ENCODE data around the gene CARD19.

- TF ChIP-seq, protein P1, sequence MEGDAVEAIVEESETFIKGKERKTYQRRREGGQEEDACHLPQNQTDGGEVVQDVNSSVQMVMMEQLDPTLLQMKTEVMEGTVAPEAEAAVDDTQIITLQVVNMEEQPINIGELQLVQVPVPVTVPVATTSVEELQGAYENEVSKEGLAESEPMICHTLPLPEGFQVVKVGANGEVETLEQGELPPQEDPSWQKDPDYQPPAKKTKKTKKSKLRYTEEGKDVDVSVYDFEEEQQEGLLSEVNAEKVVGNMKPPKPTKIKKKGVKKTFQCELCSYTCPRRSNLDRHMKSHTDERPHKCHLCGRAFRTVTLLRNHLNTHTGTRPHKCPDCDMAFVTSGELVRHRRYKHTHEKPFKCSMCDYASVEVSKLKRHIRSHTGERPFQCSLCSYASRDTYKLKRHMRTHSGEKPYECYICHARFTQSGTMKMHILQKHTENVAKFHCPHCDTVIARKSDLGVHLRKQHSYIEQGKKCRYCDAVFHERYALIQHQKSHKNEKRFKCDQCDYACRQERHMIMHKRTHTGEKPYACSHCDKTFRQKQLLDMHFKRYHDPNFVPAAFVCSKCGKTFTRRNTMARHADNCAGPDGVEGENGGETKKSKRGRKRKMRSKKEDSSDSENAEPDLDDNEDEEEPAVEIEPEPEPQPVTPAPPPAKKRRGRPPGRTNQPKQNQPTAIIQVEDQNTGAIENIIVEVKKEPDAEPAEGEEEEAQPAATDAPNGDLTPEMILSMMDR (IDR thresholded peaks at IDR 0.05): no peak
- TF ChIP-seq POLR2AphosphoS5 (IDR thresholded peaks at IDR 0.05; ENCODE audit: insufficient read depth in 1 of 2, low read depth in 1 of 2) (no peak), POLR2A (IDR thresholded peaks at IDR 0.05) (no peak)
Observed at GRCh38 chr9:93053781-93054331, 42.2 kb upstream of the CARD19 start.
